Measurements from ENCODE around the gene IDUA. TPM values are rescaled to one million over a fixed set of nuclear protein-coding genes. Genes with fewer than 3 reads are reported as not detected.

IDUA gene
- total RNA-seq, 4 donors from 2014 or later: 11.0 to 33.1 (median 19.7) TPM

- peak; percentile 96 for DNase-seq (ENCODE audit: low spot score in 2 of 2)
- Histone ChIP-seq H3K36me3 (no peaks in the 10 kb centered on the region), H3K4me3 (peak within 1 kb of the TSS; percentile 65), H3K27me3 (peaks cover 13% of the 10 kb centered on the region), H3K9me3 (no peaks in the 10 kb centered on the region), H3K27ac (peak within 1 kb of the TSS; percentile 85), H3K4me1 (peaks cover 31% of the 10 kb centered on the region)
- no CpG with 5 or more reads among the region's 89 CpGs for WGBS
- TF ChIP-seq CTCF (IDR thresholded peaks at IDR 0.05): no peak
- TF ChIP-seq POLR2A (IDR thresholded peaks at IDR 0.05): no peak
- no peak for TF ChIP-seq POLR2AphosphoS5 (IDR thresholded peaks at IDR 0.05)
- no peak for TF ChIP-seq EP300 (IDR thresholded peaks at IDR 0.05)
Measured at GRCh38 chr4:1011022-1011665, 24.3 kb downstream of the IDUA start, which contains the start of gene FGFRL1. FGFRL1 (plus strand) TSS chr4:1011626; CDS start chr4:1012486, 860 bp downstream.

GRCh38 chr4:1011666-1012033, 24.8 kb downstream of the IDUA start:
- no peaks in the 10 kb centered on the region for H3K9me3 ChIP-seq
- H3K27me3 ChIP-seq: peaks cover 12% of the 10 kb centered on the region

GRCh38 chr4:1012034-1012739, 25.3 kb downstream of the IDUA start:
- peaks cover 12% of the 10 kb centered on the region for H3K27me3 ChIP-seq
- DNase-seq (ENCODE audit: low spot score in 2 of 2): no peak
- H3K4me3 ChIP-seq: peak overlapping the region; percentile 65
- H3K27ac ChIP-seq: no peak overlapping the region
- no peaks in the 10 kb centered on the region for H3K36me3 ChIP-seq
- TF ChIP-seq EP300 (IDR thresholded peaks at IDR 0.05) (no peak), POLR2A (IDR thresholded peaks at IDR 0.05) (no peak), POLR2AphosphoS5 (IDR thresholded peaks at IDR 0.05) (no peak), CTCF (IDR thresholded peaks at IDR 0.05) (no peak)
- H3K4me1 ChIP-seq: peaks cover 31% of the 10 kb centered on the region
- WGBS: 0% methylated on average over 2 of the region's 69 CpGs
- H3K9me3 ChIP-seq: no peaks in the 10 kb centered on the region

More at GRCh38 chr4:1011666-1012033, 24.8 kb downstream of the IDUA start:
- Histone ChIP-seq H3K27ac (no peak overlapping the region), H3K36me3 (no peaks in the 10 kb centered on the region), H3K4me1 (peaks cover 31% of the 10 kb centered on the region), H3K4me3 (peak overlapping the region; percentile 65)
- no CpG with 5 or more reads among the region's 69 CpGs for WGBS
- TF ChIP-seq CTCF (IDR thresholded peaks at IDR 0.05): no peak
- TF ChIP-seq POLR2A (IDR thresholded peaks at IDR 0.05): no peak
- TF ChIP-seq POLR2AphosphoS5 (IDR thresholded peaks at IDR 0.05): no peak
- no peak for TF ChIP-seq EP300 (IDR thresholded peaks at IDR 0.05)
- no peak for DNase-seq (ENCODE audit: low spot score in 2 of 2)

GRCh38 chr4:1013225-1014073, 26.6 kb downstream of the IDUA start:
- WGBS: 99% methylated on average over 14 of the region's 43 CpGs

More at GRCh38 chr4:1013225-1014073, 26.6 kb downstream of the IDUA start:
- no peak overlapping the region for H3K4me3 ChIP-seq
- H3K27ac ChIP-seq: no peak overlapping the region
- DNase-seq (ENCODE audit: low spot score in 2 of 2): no peak
- H3K36me3 ChIP-seq: no peaks in the 10 kb centered on the region
- H3K9me3 ChIP-seq: no peaks in the 10 kb centered on the region
- peaks cover 31% of the 10 kb centered on the region for H3K4me1 ChIP-seq
- peaks cover 4% of the 10 kb centered on the region for H3K27me3 ChIP-seq
- TF ChIP-seq POLR2A (IDR thresholded peaks at IDR 0.05): no peak
- no peak for TF ChIP-seq EP300 (IDR thresholded peaks at IDR 0.05)
- TF ChIP-seq POLR2AphosphoS5 (IDR thresholded peaks at IDR 0.05): no peak
- TF ChIP-seq CTCF (IDR thresholded peaks at IDR 0.05): no peak
